Prostate gland (tissue), 2 donors: ENCODE data around the gene SNED1.

Experiments used
- POLR2A ChIP-seq: fragments of 450-650 bp; IDR thresholded peaks from one replicate; pipeline ENCODE4 v1.6.1; 2016; ENCODE audit warnings: antibody characterized with exemption, mild to moderate bottlenecking
- POLR2AphosphoS5 ChIP-seq: sonication (generic); formaldehyde crosslinking; IDR thresholded peaks from one replicate; pipeline ENCODE4 v1.6.1; 2017; ENCODE audit warnings: antibody characterized with exemption
- TF ChIP-seq, protein P1 (sequence below), 4 experiments: fragments of 200-600 bp in 2 of 4; fragments of 450-650 bp in 2 of 4; sonication (generic) in 2 of 4; IDR thresholded peaks; 1 replicate in 3 of 4; 2 replicates in 1 of 4; pipeline ENCODE4 v1.5.1; 2016 to 2019; ENCODE audit warnings: antibody characterized with exemption in 4 of 4, mild to moderate bottlenecking in 2 of 4, moderate library complexity in 2 of 4

DNA sequence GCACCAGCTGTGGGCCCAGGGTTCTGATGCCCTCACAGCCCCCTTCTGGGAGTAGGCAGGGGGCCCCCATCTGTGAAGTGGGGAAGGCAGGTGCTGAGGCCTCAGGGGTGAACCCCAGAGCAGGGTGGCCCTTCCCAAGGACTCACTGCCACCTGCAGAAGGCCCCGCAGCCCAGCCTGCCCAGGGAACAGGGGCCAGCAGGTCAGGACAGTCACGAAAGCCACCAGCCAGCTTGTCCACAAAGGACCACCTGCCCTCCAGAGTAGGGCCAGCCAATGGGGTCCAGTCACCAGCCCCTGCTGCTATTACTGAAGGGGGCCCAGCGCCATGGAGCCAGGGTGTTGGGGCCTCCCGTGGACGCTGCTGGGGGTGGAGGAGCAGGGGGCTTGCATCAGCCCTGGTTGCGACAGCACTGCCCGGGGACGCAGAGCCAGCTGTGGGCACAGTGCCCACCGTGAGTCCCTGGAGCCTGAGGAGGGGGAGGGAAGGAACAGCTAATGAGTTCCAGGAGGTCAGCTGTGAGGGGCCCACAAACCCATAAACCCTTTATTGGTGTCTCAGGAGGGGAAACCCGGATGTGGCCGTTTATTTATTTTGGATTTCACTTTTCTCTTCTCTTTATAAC is 11.5 kb upstream of the SNED1 start:
- TF ChIP-seq, protein P1, sequence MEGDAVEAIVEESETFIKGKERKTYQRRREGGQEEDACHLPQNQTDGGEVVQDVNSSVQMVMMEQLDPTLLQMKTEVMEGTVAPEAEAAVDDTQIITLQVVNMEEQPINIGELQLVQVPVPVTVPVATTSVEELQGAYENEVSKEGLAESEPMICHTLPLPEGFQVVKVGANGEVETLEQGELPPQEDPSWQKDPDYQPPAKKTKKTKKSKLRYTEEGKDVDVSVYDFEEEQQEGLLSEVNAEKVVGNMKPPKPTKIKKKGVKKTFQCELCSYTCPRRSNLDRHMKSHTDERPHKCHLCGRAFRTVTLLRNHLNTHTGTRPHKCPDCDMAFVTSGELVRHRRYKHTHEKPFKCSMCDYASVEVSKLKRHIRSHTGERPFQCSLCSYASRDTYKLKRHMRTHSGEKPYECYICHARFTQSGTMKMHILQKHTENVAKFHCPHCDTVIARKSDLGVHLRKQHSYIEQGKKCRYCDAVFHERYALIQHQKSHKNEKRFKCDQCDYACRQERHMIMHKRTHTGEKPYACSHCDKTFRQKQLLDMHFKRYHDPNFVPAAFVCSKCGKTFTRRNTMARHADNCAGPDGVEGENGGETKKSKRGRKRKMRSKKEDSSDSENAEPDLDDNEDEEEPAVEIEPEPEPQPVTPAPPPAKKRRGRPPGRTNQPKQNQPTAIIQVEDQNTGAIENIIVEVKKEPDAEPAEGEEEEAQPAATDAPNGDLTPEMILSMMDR (IDR thresholded peaks at IDR 0.05), result no peak
- TF ChIP-seq POLR2A (no peak), POLR2AphosphoS5 (peak; percentile 85)
